Tibial nerve (tissue), 3 donors: ENCODE data around the gene ZSCAN22.

Experiments used
- CTCF ChIP-seq, 5 experiments: fragments of 200-600 bp in 3 of 5; fragments of 450-650 bp in 2 of 5; sonication (generic) in 3 of 5; IDR thresholded peaks; one replicate each; pipeline ENCODE4 v1.5.1; 2016 to 2019; ENCODE audit warnings: antibody characterized with exemption in 5 of 5, mild to moderate bottlenecking in 3 of 5, moderate library complexity in 2 of 5
- POLR2A ChIP-seq, 2 donors: fragments of 450-650 bp; IDR thresholded peaks; one replicate each; pipeline ENCODE4 v1.6.1; 2017; ENCODE audit warnings: antibody characterized with exemption in 2 of 2, mild to moderate bottlenecking in 2 of 2, moderate library complexity in 2 of 2

GRCh38 chr19:58279925-58280316 is 46.9 kb upstream of the ZSCAN22 start:
- TF ChIP-seq POLR2A (IDR thresholded peaks at IDR 0.05) (no peak), CTCF (IDR thresholded peaks at IDR 0.05) (no peak)
